Stomach (tissue), 4 donors: ENCODE results near the gene TMEM91.

ENCODE experiments used
- CTCF ChIP-seq, 7 experiments: fragments of 450-650 bp in 4 of 7; fragments of 200-600 bp in 3 of 7; sonication (generic) in 3 of 7; IDR thresholded peaks; one replicate each; pipeline ENCODE4 v1.5.1; 2016 to 2019; ENCODE audit warnings: antibody characterized with exemption in 7 of 7, control low read depth in 2 of 7, mild to moderate bottlenecking in 1 of 7
- EP300 ChIP-seq: sonication (generic); formaldehyde crosslinking; IDR thresholded peaks from one replicate; pipeline ENCODE4 v1.6.1; 2017; ENCODE audit warnings: antibody characterized with exemption
- POLR2A ChIP-seq, 4 donors: fragments of 450-650 bp; IDR thresholded peaks; one replicate each; pipeline ENCODE4 v1.6.1; 2016; ENCODE audit warnings: antibody characterized with exemption in 4 of 4, control low read depth in 2 of 4, mild to moderate bottlenecking in 1 of 4, moderate library complexity in 1 of 4

GRCh38 chr19:41398598-41398997 is 22.3 kb downstream of the TMEM91 start:
- no peak for TF ChIP-seq CTCF (IDR thresholded peaks at IDR 0.05)
- TF ChIP-seq EP300: no peak
- TF ChIP-seq POLR2A (IDR thresholded peaks at IDR 0.05): no peak
